Measurements from ENCODE around the gene TAF1D.
"Not testable (repeated sequence)": the region's sequence is repeated elsewhere in the genome, so short reads cannot be mapped to it uniquely, and the experiment has no call there.

The TAF1D gene

GRCh38 chr11:93746101-93746500, 4.8 kb upstream of the TAF1D start:
- no peak for DNase-seq

GRCh38 chr11:93745005-93745755, 3.9 kb upstream of the TAF1D start:
- DNase-seq, result not testable (repeated sequence)

GRCh38 chr11:93744669-93745004, 3.3 kb upstream of the TAF1D start:
- DNase-seq, result no peak

GRCh38 chr11:93743291-93743690, 2.0 kb upstream of the TAF1D start:
- DNase-seq, result no peak

GRCh38 chr11:93741882-93742226, 559 bp upstream of the TAF1D start:
- peak; percentile 42 for DNase-seq

- peak; percentile 49 for DNase-seq
These were observed 583 bp downstream of the TAF1D start for GRCh38 chr11:93740730-93741093.

GRCh38 chr11:93740031-93740729, 1.1 kb downstream of the TAF1D start:
- DNase-seq, result no peak

GRCh38 chr11:93738647-93739081, 2.6 kb downstream of the TAF1D start:
- no peak for DNase-seq

- DNase-seq, result no peak
These were observed 3.2 kb downstream of the TAF1D start for GRCh38 chr11:93737904-93738612.

- DNase-seq, result no peak
These were observed 5.2 kb downstream of the TAF1D start for GRCh38 chr11:93736129-93736528.

- DNase-seq, result no peak
These were observed 5.7 kb downstream of the TAF1D start for GRCh38 chr11:93735627-93736026.

GRCh38 chr11:93734427-93735222, 6.7 kb downstream of the TAF1D start:
- no peak for DNase-seq

- no peak for DNase-seq
These were observed 7.8 kb downstream of the TAF1D start for GRCh38 chr11:93733474-93733873.

GRCh38 chr11:93732237-93732892, 8.9 kb downstream of the TAF1D start:
- DNase-seq, result no peak

- DNase-seq, result no peak
These were observed 10.9 kb downstream of the TAF1D start for GRCh38 chr11:93730108-93731107.

GRCh38 chr11:93729129-93729616, 12.1 kb downstream of the TAF1D start:
- no peak for DNase-seq

GRCh38 chr11:93728792-93729128, 12.5 kb downstream of the TAF1D start:
- DNase-seq, result no peak

- no peak for DNase-seq
These were observed 13.1 kb downstream of the TAF1D start for GRCh38 chr11:93727985-93728791.

- DNase-seq, result no peak
These were observed 17.2 kb downstream of the TAF1D start for GRCh38 chr11:93724089-93724488.

- no peak for DNase-seq
These were observed 20.8 kb downstream of the TAF1D start for GRCh38 chr11:93720522-93720921.

Data from NCI-H345 (cell line).